Measurements from ENCODE around the gene EIF6. TPM values are rescaled to one million over a fixed set of nuclear protein-coding genes. Genes with fewer than 3 reads are reported as not detected.

The EIF6 gene
- total RNA-seq, 1 donor from 2014 or later = 85.2 TPM

- DNase-seq = no peak
- Mint-ChIP-seq H3K9me3 (ENCODE audit: unreplicated experiment) (peaks cover 17% of the 10 kb centered on the region), H3K27ac (ENCODE audit: unreplicated experiment) (no peak overlapping the region), H3K4me1 (ENCODE audit: low read depth, unreplicated experiment) (peaks cover 11% of the 10 kb centered on the region), H3K36me3 (ENCODE audit: unreplicated experiment) (no peaks in the 10 kb centered on the region), H3K27me3 (ENCODE audit: unreplicated experiment) (peaks cover 9% of the 10 kb centered on the region), H3K4me3 (ENCODE audit: unreplicated experiment) (no peak overlapping the region)
- TF ChIP-seq CTCF (IDR thresholded peaks at IDR 0.05; ENCODE audit: partially characterized antibody, unreplicated experiment) = no peak
Observed at GRCh38 chr20:35288325-35289060, 3.9 kb upstream of the EIF6 start.

- TF ChIP-seq CTCF (IDR thresholded peaks at IDR 0.05; ENCODE audit: partially characterized antibody, unreplicated experiment) = no peak
- no peak for DNase-seq
- H3K36me3 Mint-ChIP-seq (ENCODE audit: unreplicated experiment) = no peaks in the 10 kb centered on the region
- no peak overlapping the region for H3K27ac Mint-ChIP-seq (ENCODE audit: unreplicated experiment)
- H3K9me3 Mint-ChIP-seq (ENCODE audit: unreplicated experiment) = peaks cover 18% of the 10 kb centered on the region
- H3K27me3 Mint-ChIP-seq (ENCODE audit: unreplicated experiment) = peaks cover 9% of the 10 kb centered on the region
- H3K4me3 Mint-ChIP-seq (ENCODE audit: unreplicated experiment) = no peak overlapping the region
- H3K4me1 Mint-ChIP-seq (ENCODE audit: low read depth, unreplicated experiment) = peaks cover 14% of the 10 kb centered on the region
Observed at GRCh38 chr20:35287509-35288324, 3.1 kb upstream of the EIF6 start.

- Mint-ChIP-seq H3K4me3 (ENCODE audit: unreplicated experiment) (no peak overlapping the region), H3K27ac (ENCODE audit: unreplicated experiment) (no peak overlapping the region), H3K9me3 (ENCODE audit: unreplicated experiment) (peaks cover 20% of the 10 kb centered on the region)
Observed at GRCh38 chr20:35286899-35287508, 2.4 kb upstream of the EIF6 start.

GRCh38 chr20:35286077-35286898 is 1.7 kb upstream of the EIF6 start:
- no peak for TF ChIP-seq CTCF (IDR thresholded peaks at IDR 0.05; ENCODE audit: partially characterized antibody, unreplicated experiment)
- Mint-ChIP-seq H3K27ac (ENCODE audit: unreplicated experiment) (peak overlapping the region; percentile 97), H3K4me1 (ENCODE audit: low read depth, unreplicated experiment) (peaks cover 14% of the 10 kb centered on the region), H3K36me3 (ENCODE audit: unreplicated experiment) (no peaks in the 10 kb centered on the region), H3K4me3 (ENCODE audit: unreplicated experiment) (peak overlapping the region; percentile 91), H3K27me3 (ENCODE audit: unreplicated experiment) (peaks cover 9% of the 10 kb centered on the region), H3K9me3 (ENCODE audit: unreplicated experiment) (peaks cover 20% of the 10 kb centered on the region)
- DNase-seq = no peak

More at GRCh38 chr20:35286899-35287508, 2.4 kb upstream of the EIF6 start:
- Mint-ChIP-seq H3K27me3 (ENCODE audit: unreplicated experiment) (peaks cover 9% of the 10 kb centered on the region), H3K4me1 (ENCODE audit: low read depth, unreplicated experiment) (peaks cover 14% of the 10 kb centered on the region), H3K36me3 (ENCODE audit: unreplicated experiment) (no peaks in the 10 kb centered on the region)
- no peak for TF ChIP-seq CTCF (IDR thresholded peaks at IDR 0.05; ENCODE audit: partially characterized antibody, unreplicated experiment)
- no peak for DNase-seq
